ENCODE results near the gene ADAMTS17. TPM values are rescaled to one million over a fixed set of nuclear protein-coding genes. Genes with fewer than 3 reads are reported as not detected.

ADAMTS17 gene
- total RNA-seq, 1 experiment from 2014 or later, result 7.7 TPM

DNA sequence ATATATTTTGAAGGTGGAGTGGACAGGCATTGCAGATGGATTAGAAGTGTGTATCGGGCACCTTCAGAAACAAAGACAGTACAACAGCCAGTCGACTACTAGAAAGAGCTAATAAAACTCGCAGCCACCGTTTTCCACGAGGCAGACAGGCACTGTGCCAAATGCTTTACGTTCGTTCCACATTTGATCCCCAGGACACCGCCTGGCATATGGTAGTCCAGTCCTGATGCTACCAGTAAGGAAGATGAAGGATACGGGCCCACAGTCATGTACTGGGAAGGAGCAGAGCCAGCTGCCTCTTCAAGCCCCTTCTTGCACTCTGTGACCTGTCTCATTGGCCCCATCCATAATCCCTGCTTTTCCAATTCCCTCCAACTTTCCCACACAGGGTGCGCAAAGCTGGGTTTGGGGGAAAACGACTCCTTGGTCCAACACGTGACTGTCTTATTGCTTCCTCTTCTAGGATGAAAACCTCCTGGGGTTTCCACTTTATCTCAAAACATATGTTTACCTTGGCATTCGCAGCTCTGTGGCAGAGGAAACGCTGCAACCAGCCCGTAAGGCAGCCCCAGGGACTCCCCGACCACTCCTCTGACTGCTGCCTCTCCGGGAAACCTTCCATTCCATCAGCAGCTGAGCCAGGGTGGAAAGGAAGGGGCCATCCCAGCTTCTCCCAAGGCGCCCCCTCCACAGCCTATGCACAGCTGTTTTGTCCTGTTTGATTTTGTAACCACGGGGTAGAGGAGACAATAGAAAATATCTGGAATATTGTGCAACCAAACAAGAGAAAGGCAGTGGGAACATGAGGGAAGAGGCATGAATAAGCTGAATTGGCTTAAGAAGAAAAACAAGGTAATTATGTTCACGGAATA, 107.4 kb downstream of the ADAMTS17 start:
- no peak overlapping the region for H3K27ac Mint-ChIP-seq (ENCODE audit: low read depth, unreplicated experiment)
- peak; percentile 32 for DNase-seq (ENCODE audit: unreplicated experiment)
- no peaks in the 10 kb centered on the region for H3K4me1 Mint-ChIP-seq (ENCODE audit: insufficient read depth, unreplicated experiment)
- H3K36me3 Mint-ChIP-seq (ENCODE audit: insufficient read depth, unreplicated experiment), result no peaks in the 10 kb centered on the region
- ChIA-PET CTCF (no interaction called here), POLR2A (no interaction called here)
- H3K9me3 Mint-ChIP-seq (ENCODE audit: unreplicated experiment), result no peaks in the 10 kb centered on the region
- intact Hi-C loops (cut with micrococcal nuclease), result no loop called here
- no peak overlapping the region for H3K4me3 Mint-ChIP-seq (ENCODE audit: unreplicated experiment)
- no peaks in the 10 kb centered on the region for H3K27me3 Mint-ChIP-seq (ENCODE audit: insufficient read depth, unreplicated experiment)
- BruUV-seq (replicated peaks), result no TSS peak
- TF ChIP-seq, protein P1, sequence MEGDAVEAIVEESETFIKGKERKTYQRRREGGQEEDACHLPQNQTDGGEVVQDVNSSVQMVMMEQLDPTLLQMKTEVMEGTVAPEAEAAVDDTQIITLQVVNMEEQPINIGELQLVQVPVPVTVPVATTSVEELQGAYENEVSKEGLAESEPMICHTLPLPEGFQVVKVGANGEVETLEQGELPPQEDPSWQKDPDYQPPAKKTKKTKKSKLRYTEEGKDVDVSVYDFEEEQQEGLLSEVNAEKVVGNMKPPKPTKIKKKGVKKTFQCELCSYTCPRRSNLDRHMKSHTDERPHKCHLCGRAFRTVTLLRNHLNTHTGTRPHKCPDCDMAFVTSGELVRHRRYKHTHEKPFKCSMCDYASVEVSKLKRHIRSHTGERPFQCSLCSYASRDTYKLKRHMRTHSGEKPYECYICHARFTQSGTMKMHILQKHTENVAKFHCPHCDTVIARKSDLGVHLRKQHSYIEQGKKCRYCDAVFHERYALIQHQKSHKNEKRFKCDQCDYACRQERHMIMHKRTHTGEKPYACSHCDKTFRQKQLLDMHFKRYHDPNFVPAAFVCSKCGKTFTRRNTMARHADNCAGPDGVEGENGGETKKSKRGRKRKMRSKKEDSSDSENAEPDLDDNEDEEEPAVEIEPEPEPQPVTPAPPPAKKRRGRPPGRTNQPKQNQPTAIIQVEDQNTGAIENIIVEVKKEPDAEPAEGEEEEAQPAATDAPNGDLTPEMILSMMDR (IDR thresholded peaks at IDR 0.05; ENCODE audit: unreplicated experiment), result no peak

DNA sequence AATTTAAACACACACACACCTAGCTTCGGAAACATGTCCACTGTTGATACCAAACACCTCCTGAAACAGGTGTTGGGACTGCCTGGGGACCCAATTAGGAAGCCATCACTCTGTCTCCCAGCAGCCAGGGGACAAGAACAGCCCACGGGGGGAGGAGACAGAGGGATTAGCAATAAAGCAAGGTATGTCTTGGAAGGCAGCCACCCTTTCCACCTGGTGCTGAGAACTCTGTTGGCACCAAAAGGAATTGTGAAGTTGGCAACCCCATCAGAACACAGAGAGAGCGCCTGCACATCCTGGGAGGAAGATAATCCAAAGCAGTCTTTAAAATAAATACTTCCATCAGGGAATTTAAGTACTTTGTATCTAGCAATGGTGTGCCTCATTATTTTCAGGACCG, 111.0 kb downstream of the ADAMTS17 start:
- H3K4me3 Mint-ChIP-seq (ENCODE audit: unreplicated experiment), result no peak overlapping the region
- H3K27me3 Mint-ChIP-seq (ENCODE audit: insufficient read depth, unreplicated experiment), result no peaks in the 10 kb centered on the region
- POLR2A ChIA-PET, result interaction anchor here (0.6 kb wide), 2 partner anchors 135 to 235 kb away, joined by 3 to 6 read pairs; no protein-coding TSS in a partner anchor
- no peaks in the 10 kb centered on the region for H3K9me3 Mint-ChIP-seq (ENCODE audit: unreplicated experiment)
- intact Hi-C loops (cut with micrococcal nuclease), result no loop called here
- H3K27ac Mint-ChIP-seq (ENCODE audit: low read depth, unreplicated experiment), result no peak overlapping the region
- DNase-seq (ENCODE audit: unreplicated experiment), result peak; percentile 20
- no peaks in the 10 kb centered on the region for H3K4me1 Mint-ChIP-seq (ENCODE audit: insufficient read depth, unreplicated experiment)
- CTCF ChIA-PET, result interaction anchor here (0.6 kb wide), 1 partner anchor 119 kb away, joined by 4 read pairs; no protein-coding TSS in a partner anchor
- TF ChIP-seq, protein P1 (IDR thresholded peaks at IDR 0.05; ENCODE audit: unreplicated experiment), result no peak
- BruUV-seq (replicated peaks), result no TSS peak
- H3K36me3 Mint-ChIP-seq (ENCODE audit: insufficient read depth, unreplicated experiment), result no peaks in the 10 kb centered on the region

- no peaks in the 10 kb centered on the region for H3K36me3 Mint-ChIP-seq (ENCODE audit: insufficient read depth, unreplicated experiment)
- DNase-seq (ENCODE audit: unreplicated experiment), result no peak
- no peaks in the 10 kb centered on the region for H3K9me3 Mint-ChIP-seq (ENCODE audit: unreplicated experiment)
- TF ChIP-seq, protein P1 (IDR thresholded peaks at IDR 0.05; ENCODE audit: unreplicated experiment), result no peak
- no peak overlapping the region for H3K27ac Mint-ChIP-seq (ENCODE audit: low read depth, unreplicated experiment)
- no peaks in the 10 kb centered on the region for H3K27me3 Mint-ChIP-seq (ENCODE audit: insufficient read depth, unreplicated experiment)
- no peaks in the 10 kb centered on the region for H3K4me1 Mint-ChIP-seq (ENCODE audit: insufficient read depth, unreplicated experiment)
- intact Hi-C loops (cut with micrococcal nuclease), result no loop called here
- CTCF ChIA-PET, result interaction anchor here (0.6 kb wide), 1 partner anchor 54 kb away, joined by 3 read pairs; no protein-coding TSS in a partner anchor
- no TSS peak for BruUV-seq (replicated peaks)
- POLR2A ChIA-PET, result no interaction called here
- no peak overlapping the region for H3K4me3 Mint-ChIP-seq (ENCODE audit: unreplicated experiment)
These were observed 112.3 kb downstream of the ADAMTS17 start for GRCh38 chr15:100229181-100230163.

DNA sequence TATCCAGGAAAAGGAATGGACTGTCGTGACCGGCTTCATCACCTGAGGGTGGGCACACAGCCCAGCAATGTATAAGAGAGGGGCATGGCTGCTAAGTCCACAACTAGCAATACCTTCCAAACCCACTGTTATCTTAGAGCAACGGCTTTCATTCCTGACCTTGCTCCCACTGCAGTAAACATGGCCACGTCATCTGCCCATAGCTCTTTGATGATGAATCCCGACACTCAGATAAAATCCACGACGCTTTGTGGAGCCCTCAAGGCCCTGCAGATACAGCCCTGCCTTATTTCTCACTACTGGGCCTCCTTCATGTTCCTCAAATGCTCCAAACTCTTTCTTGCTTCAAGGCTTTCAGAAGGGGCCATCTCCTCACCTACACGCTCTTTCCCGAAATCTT, 114.0 kb downstream of the ADAMTS17 start:
- H3K4me1 Mint-ChIP-seq (ENCODE audit: insufficient read depth, unreplicated experiment), result no peaks in the 10 kb centered on the region
- no peak overlapping the region for H3K4me3 Mint-ChIP-seq (ENCODE audit: unreplicated experiment)
- BruUV-seq (replicated peaks), result no TSS peak
- no peaks in the 10 kb centered on the region for H3K36me3 Mint-ChIP-seq (ENCODE audit: insufficient read depth, unreplicated experiment)
- H3K27ac Mint-ChIP-seq (ENCODE audit: low read depth, unreplicated experiment), result no peak overlapping the region
- CTCF ChIA-PET, result no interaction called here
- POLR2A ChIA-PET, result no interaction called here
- intact Hi-C loops (cut with micrococcal nuclease), result no loop called here
- TF ChIP-seq, protein P1 (IDR thresholded peaks at IDR 0.05; ENCODE audit: unreplicated experiment), result no peak
- no peaks in the 10 kb centered on the region for H3K9me3 Mint-ChIP-seq (ENCODE audit: unreplicated experiment)
- no peaks in the 10 kb centered on the region for H3K27me3 Mint-ChIP-seq (ENCODE audit: insufficient read depth, unreplicated experiment)
- no peak for DNase-seq (ENCODE audit: unreplicated experiment)

Data from MCF 10A (cell line).